Dedifferentiated amniotic fluid mesenchymal stem cell (primary cell): ENCODE measurements around the gene FBXO44.

Experiments
- DNase-seq: peaks from one replicate; pipeline ENCODE4 v3.0.0-alpha.2; 2016; ENCODE audit errors: extremely low spot score

FBXO44 gene

DNA sequence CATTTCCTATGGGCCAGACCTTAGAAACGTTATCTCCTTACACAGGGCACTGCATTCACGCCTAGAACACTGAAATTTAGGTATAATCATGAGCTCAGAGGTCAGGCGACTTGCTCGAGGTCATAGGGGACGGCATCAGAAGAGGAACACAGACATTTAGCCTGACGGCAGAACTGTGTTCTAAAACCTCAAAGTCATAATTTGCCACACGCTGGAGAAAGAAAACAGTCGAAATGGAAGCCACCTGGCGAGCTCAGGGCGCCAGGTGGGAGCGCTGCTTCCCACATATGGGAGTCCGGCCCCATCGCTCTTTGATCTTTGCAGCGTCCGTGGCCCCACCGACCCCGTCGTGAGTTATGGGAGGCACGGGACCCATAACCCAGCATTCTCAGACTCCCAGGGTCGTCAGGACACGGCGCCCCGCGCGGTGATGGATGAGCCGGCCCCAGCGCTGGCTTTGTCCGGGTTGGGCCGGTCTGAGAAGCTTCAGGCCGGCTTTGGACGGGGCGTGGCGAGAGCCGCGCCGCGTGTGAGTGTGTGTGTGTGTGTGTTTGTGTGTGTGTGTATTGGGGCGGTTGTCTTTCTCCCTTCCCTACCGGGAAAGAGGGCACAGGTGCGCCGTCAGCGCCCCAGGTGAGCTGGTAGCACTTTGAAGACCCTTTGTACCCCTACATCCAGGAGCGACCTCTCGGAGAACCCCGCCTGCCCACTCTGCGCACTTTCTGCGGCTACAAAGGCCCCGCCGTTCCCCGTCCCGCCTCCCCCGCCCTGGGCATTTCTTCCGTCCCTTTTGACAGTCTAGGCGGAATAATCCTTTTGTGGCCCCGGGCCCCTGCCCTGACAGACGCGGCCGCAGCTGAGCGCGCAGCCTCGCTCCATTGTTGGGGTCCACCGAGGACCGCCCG lies 36.0 kb downstream of the FBXO44 start:
- no peak for DNase-seq

DNA sequence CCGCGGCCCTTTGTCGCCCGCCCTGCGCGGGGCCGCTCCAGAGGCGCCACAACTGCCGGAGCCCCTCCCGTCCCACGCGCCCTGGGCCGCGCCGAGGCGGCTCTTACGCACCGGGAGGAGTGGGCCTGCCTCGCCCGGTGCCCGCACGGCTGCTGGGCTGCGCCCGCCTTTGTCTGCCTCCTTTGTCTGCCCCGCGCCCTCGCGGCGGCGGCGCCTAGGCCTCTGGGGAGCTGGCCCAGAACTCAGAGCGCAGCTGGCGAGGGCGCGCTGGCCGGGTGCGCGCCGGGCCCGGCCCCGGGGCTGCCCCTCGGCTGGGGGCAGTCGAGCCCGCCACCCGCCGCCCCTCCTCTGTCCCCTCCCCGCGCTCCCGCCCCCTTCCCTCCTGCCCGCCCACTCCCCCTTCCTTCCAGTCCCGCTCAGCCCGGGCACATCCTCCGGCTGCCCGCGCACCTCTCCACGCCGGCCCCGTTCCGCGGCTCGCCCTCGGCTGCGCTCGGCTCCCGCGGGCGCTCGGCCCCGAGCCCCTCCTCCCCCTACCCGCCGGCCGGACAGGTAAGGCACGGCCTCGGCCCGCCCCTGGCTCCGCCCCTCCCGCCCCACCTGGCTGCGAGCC lies 36.7 kb downstream of the FBXO44 start, which contains the start of gene DRAXIN:
Gene DRAXIN, plus strand, starts transcription at position 409 of the 613 bp plus-strand sequence. CDS start 14,549 bp downstream, outside the sequence.
- no peak for DNase-seq

GRCh38 chr1:11691928-11692711 lies 37.4 kb downstream of the FBXO44 start:
- DNase-seq, result no peak

DNA sequence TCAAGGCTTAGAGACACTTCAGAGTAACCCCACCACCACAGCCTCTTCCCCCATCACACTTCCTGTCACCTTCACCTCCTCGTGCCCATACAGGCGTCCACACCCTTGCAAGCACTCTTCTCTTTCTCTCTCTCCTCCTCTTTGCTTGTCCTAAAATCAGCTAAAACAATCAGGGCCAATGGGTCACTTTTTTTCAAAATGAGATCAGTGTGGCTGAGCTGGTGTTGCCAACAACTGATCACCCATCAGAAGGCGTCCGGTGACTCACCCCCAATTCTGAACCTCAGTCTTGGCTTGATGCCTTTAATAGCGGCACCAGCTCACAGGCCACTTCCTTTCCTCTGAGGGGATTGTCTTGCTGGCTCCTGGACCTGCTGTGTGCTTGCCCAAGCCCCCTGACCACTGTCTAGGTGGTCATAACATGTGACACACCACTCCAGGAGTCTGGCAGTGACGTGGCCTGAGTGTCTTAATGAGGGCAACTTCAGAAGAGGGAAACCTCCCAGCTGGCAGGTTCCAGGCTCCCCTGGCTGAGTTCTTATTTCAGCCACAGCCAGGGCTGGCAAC lies 38.4 kb downstream of the FBXO44 start:
- DNase-seq, result peak; percentile 39

GRCh38 chr1:11693917-11694316 lies 39.2 kb downstream of the FBXO44 start:
- DNase-seq, result no peak

DNA sequence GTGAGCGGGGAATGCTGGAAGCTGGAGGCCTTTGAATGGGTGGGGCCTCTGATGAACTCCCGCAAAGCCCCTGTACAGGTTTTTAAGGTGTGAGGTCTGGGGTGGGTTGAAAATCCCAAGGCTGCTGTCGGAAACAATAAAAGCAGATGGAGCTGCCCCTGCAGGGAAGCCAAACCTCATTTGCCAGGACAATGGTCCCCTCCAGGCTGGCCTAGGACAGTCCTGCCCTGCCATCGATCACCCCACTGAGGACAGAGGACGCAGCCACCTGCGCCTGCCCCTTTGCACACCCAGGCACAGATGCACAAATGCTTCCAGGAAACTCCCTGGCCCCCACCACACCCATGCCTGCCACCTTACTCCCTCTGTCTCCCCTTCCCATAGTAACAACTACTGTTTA lies 41.2 kb downstream of the FBXO44 start:
- no peak for DNase-seq

DNA sequence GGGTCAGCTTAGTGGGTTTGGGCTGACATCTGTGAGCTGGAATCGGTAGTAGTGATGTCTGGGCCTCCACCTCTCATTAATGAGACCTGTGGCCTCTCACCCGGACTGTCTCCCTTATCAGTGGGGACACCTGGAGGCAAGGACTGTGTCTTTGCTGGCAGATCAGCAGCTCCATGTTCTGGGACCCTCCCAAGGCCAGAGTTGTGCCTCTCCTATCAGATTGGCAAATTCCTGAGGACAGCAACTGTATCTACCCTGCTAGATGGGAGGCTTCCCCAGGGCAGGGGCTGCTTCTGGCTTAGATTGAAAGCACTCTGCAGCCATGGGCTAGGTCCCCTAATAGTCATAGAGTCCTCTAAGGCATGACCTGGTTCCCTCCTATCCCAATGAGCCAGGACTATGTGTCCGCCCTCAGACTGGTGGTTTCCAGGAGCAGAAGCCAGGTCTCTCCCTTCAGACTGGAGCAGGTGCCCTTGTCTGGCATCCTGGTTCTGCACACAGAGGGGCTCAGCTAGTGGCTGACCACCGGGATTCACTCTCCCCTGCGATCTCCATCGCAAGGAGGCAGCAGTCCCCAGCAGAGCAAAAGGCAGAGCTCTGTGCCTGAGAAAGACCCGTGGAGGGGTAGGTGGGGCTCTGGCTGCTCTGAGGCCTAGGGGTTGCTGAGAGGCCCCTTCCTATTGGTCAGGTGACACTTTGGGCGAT lies 42.7 kb downstream of the FBXO44 start:
- no peak for DNase-seq

GRCh38 chr1:11697893-11698210 lies 43.2 kb downstream of the FBXO44 start:
- no peak for DNase-seq

DNA sequence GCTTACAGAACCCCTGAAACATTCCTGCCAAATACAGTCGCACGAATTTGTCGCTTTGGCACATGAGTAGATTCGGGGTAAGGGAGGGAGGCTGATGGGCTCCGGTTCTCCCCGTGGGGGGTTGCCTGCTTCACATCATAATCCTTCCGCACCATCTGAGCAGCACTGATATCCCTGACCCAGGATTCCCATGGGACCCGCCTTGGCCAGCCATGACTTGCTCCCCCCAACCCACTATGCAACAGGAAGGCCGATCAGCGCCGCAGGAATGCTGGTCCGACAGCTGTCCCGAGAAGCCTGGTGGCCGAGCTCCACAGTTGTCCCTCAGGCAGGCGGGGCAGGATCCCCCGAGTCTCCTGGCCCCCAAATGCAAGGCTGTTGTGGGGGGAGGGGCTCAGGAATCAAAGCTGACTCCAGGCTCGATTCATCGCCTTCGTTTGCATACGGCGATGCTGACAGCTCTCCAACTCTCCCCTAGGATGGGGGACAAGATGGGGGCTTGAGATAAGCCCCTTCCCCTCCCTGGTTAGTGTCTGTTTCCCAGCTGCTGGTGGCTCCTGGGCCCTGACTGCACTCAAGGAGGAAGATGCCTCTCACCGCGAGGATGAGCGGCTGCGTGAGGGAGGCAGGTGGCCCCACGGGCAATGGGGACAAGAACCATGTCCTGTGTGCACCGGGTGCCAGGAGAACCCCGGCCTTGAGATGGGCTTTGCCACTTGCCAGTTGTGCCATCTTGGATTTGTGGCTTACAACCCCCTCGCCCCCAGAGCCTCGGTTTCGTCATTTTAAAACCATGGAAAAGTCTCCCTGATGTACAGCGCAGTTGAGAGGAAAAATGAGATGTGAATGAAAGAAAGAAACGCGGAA lies 46.2 kb downstream of the FBXO44 start:
- DNase-seq, result no peak

DNA sequence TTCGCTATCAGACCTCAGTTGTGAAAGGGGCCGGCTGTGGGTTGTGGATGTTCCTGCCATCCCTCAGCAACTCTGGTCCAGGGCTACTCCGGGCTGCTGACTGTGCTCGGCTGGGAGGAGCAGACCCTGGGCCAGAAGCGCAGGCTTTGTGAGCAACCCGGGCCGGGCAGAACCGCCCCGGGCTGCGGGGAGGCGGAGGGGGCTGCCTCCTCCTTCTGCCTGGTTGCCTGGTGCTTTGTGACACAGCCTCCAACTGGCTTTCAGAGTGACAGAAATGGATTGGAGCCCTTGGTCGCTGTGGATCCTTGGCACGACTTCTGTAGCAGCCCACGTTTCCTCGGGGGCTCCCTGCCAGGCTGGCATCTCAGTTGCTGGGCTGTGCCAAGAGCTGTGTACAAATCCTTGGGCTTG lies 46.9 kb downstream of the FBXO44 start:
- no peak for DNase-seq

- DNase-seq, result no peak
These were observed 47.5 kb downstream of the FBXO44 start for GRCh38 chr1:11701981-11702803.

DNA sequence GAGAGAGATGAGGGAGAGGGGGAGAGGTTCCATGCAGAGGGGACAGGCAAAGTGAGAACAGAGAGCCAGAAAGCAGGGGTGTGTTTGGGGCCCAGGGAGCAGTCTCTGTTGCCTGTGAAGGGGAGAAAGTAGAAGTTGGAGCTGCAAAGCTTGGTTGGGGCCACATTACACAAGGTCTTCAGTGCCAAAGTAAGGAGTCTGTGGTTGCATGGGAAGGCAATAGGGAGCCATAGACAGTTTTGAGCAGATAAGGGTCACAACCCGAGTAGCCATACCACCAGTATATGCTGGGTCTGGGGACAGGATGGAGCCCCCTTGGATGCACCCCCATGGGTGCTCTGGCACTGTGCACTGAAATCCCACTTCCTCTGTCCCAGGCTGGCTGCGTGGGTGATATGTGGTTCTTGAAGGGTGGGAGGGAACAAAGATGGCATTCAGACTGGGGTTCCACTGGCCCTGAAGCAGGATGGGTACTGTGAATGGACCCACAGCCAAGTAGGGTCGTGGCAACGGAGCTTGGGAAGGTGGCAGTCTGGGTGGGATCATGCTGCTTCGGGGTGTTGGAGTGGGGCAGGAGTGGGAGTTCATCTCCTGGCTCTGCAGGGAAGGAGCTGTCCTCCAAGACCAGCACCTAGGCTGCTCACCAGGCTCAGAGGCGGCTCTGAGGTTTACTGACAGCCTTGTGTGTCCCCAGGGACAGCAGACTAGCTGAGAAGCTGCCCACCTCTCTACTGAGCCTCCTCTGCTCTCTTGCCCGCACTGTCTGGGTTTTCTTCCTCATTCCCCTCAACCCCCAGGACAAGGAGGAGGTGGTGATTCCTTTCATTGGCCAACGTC lies 48.9 kb downstream of the FBXO44 start:
- DNase-seq, result no peak

DNA sequence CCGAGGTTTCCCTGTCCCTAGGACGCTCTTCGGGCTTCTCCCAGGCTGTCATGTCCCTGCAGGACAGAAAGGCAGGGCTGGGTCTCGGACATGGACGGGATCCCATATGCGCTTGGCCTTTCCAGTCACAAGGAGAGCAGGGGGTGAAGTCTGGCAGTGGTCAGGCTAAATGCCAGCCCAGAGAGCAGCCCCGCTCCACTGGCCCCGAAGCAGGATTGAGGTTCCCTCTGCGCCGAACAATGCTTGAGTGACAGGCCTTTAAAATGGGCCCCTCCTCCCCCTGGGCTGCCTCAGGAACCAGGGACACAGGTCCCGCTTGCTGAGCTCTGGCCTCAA lies 49.5 kb downstream of the FBXO44 start:
- DNase-seq, result no peak

GRCh38 chr1:11704691-11705475 lies 50.2 kb downstream of the FBXO44 start:
- no peak for DNase-seq

- no peak for DNase-seq
These were observed 50.9 kb downstream of the FBXO44 start for GRCh38 chr1:11705596-11705995.

- no peak for DNase-seq
These were observed 51.6 kb downstream of the FBXO44 start for GRCh38 chr1:11706292-11706691.

- no peak for DNase-seq
These were observed 53.1 kb downstream of the FBXO44 start for GRCh38 chr1:11707621-11708276.
